Retinal pigment epithelial cell (primary cell): ENCODE measurements around the gene MAP6.

Experiments
- DNase-seq: peaks from one replicate; pipeline ENCODE4 v3.0.0-alpha.2; 2010; ENCODE audit warnings: low read depth
- H3K4me3 ChIP-seq: 2 replicates; pipeline ENCODE4 v1.5.1; 2011; ENCODE audit warnings: mild to moderate bottlenecking, low read length, control low read depth, moderate library complexity
- CTCF ChIP-seq: conservative IDR thresholded peaks from 2 replicates; pipeline ENCODE4 v1.5.1; 2011; ENCODE audit warnings: low read depth, low read length, control low read depth, inconsistent platforms

The MAP6 gene

GRCh38 chr11:75655605-75656004 lies 13.2 kb downstream of the MAP6 start:
- no peak for DNase-seq
- TF ChIP-seq CTCF, result no peak
- no peak overlapping the region for H3K4me3 ChIP-seq

GRCh38 chr11:75654314-75654713 lies 14.5 kb downstream of the MAP6 start:
- no peak overlapping the region for H3K4me3 ChIP-seq
- DNase-seq, result no peak
- no peak for TF ChIP-seq CTCF

- DNase-seq, result no peak
- TF ChIP-seq CTCF, result no peak
- no peak overlapping the region for H3K4me3 ChIP-seq
These were observed 15.3 kb downstream of the MAP6 start for GRCh38 chr11:75653532-75653931.

GRCh38 chr11:75652936-75653335 lies 15.9 kb downstream of the MAP6 start:
- no peak for TF ChIP-seq CTCF

GRCh38 chr11:75651218-75651617 lies 17.6 kb downstream of the MAP6 start:
- no peak for DNase-seq
- no peak overlapping the region for H3K4me3 ChIP-seq
- TF ChIP-seq CTCF, result no peak

More at GRCh38 chr11:75652936-75653335, 15.9 kb downstream of the MAP6 start:
- no peak for DNase-seq
- H3K4me3 ChIP-seq, result no peak overlapping the region

GRCh38 chr11:75650167-75650723 lies 18.6 kb downstream of the MAP6 start:
- no peak for TF ChIP-seq CTCF
- H3K4me3 ChIP-seq, result no peak overlapping the region
- no peak for DNase-seq

- no peak overlapping the region for H3K4me3 ChIP-seq
- no peak for TF ChIP-seq CTCF
- no peak for DNase-seq
These were observed 23.9 kb downstream of the MAP6 start for GRCh38 chr11:75644946-75645345.
